Memory B cell (primary cell): ENCODE data around the gene APOBEC4.
A peak's percentile ranks its signal among the peaks of the same experiment; 100 is the strongest.

ENCODE experiments used
- ATAC-seq: fragments of 150-1000 bp; cut with Tn5 transposase; 2 replicates; pipeline ENCODE4 v1.10.0; 2021; ENCODE audit warnings: low read depth, mild to moderate bottlenecking, moderate library complexity
- DNase-seq, 2 donors: peaks; one replicate each; pipeline ENCODE4 v3.0.0; 2022; ENCODE audit warnings: low spot score in 2 of 2
- H3K27ac Mint-ChIP-seq: one replicate; pipeline ENCODE4 v1.8.0; 2022; ENCODE audit warnings: mild to moderate bottlenecking, moderate library complexity, mixed read lengths
- H3K27me3 Mint-ChIP-seq: one replicate; pipeline ENCODE4 v1.8.0; 2022; ENCODE audit warnings: mixed read lengths
- H3K36me3 Mint-ChIP-seq: one replicate; pipeline ENCODE4 v1.8.0; 2022; ENCODE audit warnings: mild to moderate bottlenecking, mixed read lengths
- H3K4me1 Mint-ChIP-seq: one replicate; pipeline ENCODE4 v1.8.0; 2022; ENCODE audit warnings: mixed read lengths
- H3K4me3 Mint-ChIP-seq: one replicate; pipeline ENCODE4 v1.8.0; 2022; ENCODE audit warnings: mild to moderate bottlenecking, moderate library complexity, mixed read lengths
- H3K9me3 Mint-ChIP-seq: one replicate; pipeline ENCODE4 v1.8.0; 2022; ENCODE audit warnings: mixed read lengths

APOBEC4 gene, protein sequence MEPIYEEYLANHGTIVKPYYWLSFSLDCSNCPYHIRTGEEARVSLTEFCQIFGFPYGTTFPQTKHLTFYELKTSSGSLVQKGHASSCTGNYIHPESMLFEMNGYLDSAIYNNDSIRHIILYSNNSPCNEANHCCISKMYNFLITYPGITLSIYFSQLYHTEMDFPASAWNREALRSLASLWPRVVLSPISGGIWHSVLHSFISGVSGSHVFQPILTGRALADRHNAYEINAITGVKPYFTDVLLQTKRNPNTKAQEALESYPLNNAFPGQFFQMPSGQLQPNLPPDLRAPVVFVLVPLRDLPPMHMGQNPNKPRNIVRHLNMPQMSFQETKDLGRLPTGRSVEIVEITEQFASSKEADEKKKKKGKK

DNA sequence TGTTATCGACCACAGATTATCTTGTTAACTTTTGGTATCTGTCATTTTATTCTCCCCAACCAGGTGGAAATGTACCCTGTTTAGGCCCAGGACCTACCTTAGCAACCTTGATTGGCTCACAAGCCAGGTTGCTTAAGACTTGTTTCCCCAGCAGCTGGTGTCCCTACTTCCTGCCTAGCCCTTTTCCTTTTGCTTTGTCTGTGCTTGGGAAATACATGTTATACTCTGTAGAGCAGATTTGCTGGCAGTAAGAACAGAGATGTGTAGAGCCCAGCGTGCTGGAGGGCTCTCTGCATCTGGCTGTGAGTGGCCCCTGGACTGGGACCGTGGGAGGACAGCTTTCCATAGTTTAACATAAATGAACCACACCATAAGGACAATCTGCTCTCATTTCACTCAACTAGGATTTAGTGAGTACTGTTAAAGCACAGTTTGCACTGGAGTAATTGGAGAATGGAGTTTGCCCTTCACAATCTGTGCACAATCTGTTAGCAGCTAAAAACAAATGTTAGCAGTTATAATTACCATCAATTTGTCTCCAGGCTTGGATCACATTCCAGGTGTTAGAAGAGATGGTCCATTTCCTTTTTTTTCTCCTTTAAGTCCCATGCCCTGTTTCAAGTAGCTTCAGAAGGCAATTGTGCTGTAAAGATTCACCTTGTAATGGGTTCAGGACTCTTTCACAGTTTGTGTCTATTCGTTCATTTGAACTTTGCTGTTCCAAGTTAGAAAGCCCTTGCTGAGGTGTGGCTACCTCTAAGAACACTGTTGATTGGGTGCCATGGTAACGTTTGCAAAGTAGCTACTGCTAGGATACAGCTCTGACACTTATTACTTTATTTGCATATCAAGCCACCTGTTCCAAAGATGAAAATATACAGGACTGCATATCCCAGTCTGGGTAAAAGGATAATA, at the start of gene APOBEC4:
Gene APOBEC4 (minus strand): TSS at position 770 of the 915 bp plus-strand sequence. CDS start 4,535 bp downstream, outside the sequence.
- ATAC-seq: peak; percentile 44
- no peaks in the 10 kb centered on the region for H3K36me3 Mint-ChIP-seq
- H3K27me3 Mint-ChIP-seq: peaks cover 5% of the 10 kb centered on the region
- H3K4me3 Mint-ChIP-seq: no peak within 1 kb of the TSS
- H3K9me3 Mint-ChIP-seq: no peaks in the 10 kb centered on the region
- H3K27ac Mint-ChIP-seq: peak within 1 kb of the TSS; percentile 55
- no peak for DNase-seq
- peaks cover 3% of the 10 kb centered on the region for H3K4me1 Mint-ChIP-seq

DNA sequence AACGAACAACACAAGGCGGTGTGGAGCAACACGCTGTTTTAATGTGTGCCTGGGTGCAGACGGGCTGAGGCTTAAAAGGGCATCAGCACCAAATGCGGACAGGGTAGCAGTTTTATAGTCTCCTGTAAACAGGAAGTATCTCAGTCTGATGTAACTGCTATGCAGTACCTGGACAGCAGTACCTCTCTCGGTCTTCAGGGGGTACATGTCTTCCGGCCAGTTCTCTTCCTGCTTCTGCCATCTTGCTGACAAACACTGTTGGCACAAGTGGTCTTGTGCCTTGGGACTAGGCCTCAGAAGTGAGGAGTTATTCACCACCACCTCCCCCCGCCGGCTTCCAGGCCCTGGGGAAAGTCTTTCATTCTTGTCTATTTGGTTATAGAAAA, 49.7 kb upstream of the APOBEC4 start:
- DNase-seq (no peak), ATAC-seq (no peak)
- H3K36me3 Mint-ChIP-seq: no peaks in the 10 kb centered on the region
- H3K9me3 Mint-ChIP-seq: no peaks in the 10 kb centered on the region
- H3K4me1 Mint-ChIP-seq: no peaks in the 10 kb centered on the region
- H3K27me3 Mint-ChIP-seq: peaks cover 2% of the 10 kb centered on the region
- H3K4me3 Mint-ChIP-seq: no peak overlapping the region
- no peak overlapping the region for H3K27ac Mint-ChIP-seq

DNA sequence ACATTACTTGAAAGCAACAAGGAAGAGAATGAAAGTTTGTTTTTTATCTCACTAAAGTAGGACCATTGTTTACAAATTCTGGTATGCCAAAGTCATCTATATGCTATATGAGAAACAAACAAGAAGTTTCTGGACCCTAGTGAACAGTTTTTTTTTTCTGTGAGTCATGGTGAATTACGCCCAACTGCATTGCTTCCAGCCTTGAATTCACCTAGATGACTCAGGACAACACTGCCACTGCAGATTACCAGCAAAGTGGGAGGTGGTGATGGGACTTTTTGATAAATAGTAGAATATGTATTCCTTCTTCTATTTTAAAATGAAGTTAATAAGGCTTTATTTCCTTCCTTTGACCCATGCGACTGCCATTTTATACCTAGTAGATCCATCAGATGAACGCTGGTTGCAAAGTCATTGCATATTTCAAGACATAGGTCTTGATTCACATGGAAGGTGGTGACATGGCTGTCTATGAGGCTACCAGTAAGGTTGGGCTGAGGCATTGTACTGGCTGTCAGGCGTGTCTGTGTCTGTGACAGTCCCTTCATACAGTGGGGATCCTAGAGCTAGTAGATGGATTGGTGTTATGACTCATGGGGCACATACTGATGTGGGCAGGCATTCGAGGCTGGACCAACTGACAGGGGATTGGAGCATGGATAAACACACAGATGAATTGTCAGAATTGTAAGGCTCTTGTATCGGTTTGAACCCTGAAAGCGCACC, 49.1 kb upstream of the APOBEC4 start:
- DNase-seq (no peak), ATAC-seq (no peak)
- H3K4me3 Mint-ChIP-seq: no peak overlapping the region
- no peaks in the 10 kb centered on the region for H3K36me3 Mint-ChIP-seq
- no peaks in the 10 kb centered on the region for H3K4me1 Mint-ChIP-seq
- no peaks in the 10 kb centered on the region for H3K9me3 Mint-ChIP-seq
- peaks cover 2% of the 10 kb centered on the region for H3K27me3 Mint-ChIP-seq
- H3K27ac Mint-ChIP-seq: no peak overlapping the region

DNA sequence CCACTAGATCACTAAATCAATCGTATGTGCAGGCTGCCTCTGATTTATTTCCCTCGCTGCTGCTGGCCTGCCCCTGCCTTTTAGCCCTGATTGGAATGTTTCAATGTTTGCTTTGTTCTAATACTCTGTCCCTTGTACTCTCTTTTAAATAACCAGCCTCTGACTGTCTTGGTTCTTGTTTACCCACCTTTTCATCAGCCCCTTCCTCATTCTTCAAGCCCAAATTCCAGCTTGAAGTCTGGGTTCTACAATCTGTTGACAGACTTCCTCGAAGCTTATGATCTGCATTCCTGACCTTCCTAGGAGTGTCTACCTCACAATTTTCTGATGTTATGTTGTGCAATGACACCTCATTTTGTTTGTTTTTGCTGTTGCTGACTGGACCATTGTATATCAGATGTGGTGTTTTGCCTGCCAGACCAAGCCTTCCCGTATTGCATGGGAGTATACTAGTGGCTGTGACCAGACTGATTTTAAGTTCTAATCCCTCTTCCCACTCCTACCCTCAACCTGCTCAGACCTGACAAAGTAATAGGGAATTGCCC, 46.6 kb upstream of the APOBEC4 start:
- Mint-ChIP-seq H3K36me3 (no peaks in the 10 kb centered on the region), H3K4me3 (no peak overlapping the region)
- no peak for DNase-seq

DNA sequence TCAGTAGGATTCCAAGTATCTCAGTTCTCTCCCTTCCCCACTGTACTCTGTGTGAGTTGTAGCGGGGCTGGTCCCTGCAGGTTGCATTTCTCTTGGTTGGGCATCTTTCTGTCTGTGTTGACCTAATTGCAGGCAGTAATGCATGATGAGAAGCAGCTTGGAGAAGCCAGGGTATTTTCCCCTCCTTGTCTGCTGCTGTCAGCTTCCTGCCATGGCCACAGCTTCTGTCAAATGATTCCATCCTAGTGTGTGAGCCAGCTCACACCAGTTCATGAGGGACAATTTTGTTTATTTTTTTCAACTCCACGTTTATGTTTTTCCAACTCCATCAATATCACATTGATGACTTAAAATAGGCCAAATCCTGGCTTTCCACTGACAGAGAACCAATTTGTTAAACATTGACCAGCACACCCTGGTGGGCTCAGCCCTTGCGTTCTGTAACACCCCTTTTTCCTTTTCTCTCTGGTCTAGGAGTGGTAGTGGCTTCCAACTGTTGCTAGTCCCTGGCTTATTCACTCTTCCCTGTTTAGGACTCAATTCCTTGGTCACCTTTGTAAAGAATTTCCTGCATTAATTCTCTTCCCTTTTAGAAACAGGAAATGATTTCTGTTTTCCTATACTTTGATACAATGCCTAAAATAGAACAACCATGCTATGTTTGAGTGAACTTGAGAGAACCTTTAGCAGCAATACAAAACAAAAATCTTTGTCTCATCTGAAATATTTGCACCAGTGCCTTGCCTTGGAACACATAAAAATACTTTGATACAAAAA, 44.9 kb upstream of the APOBEC4 start:
- Mint-ChIP-seq H3K27me3 (peaks cover 4% of the 10 kb centered on the region), H3K9me3 (no peaks in the 10 kb centered on the region), H3K4me1 (no peaks in the 10 kb centered on the region), H3K36me3 (no peaks in the 10 kb centered on the region), H3K4me3 (no peak overlapping the region), H3K27ac (no peak overlapping the region)
- no peak for ATAC-seq
- no peak for DNase-seq

More for the DNA sequence above, 46.6 kb upstream of the APOBEC4 start:
- H3K9me3 Mint-ChIP-seq: no peaks in the 10 kb centered on the region
- H3K4me1 Mint-ChIP-seq: no peaks in the 10 kb centered on the region
- no peak for ATAC-seq
- no peak overlapping the region for H3K27ac Mint-ChIP-seq
- H3K27me3 Mint-ChIP-seq: peaks cover 4% of the 10 kb centered on the region

DNA sequence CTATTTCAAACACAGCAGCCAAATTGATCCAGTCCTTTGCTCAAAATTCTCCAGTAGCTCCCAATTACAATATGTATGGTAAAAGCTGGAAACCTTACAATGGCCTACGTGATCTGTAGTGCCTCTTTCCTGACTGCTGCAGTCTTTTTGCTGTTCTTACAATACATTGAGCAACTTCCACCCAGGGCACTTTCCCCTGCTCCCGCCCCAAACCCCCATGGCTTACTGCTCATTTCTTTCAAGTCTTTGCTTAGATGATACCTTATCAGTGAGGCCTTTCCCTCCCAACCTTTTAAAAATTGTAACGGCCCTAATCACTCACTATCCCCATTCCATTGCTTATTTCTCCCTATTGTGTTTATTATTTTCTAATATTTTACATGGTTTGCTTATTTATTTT, 43.9 kb upstream of the APOBEC4 start:
- Mint-ChIP-seq H3K9me3 (no peaks in the 10 kb centered on the region), H3K4me1 (no peaks in the 10 kb centered on the region), H3K27me3 (peaks cover 3% of the 10 kb centered on the region), H3K36me3 (no peaks in the 10 kb centered on the region), H3K4me3 (no peak overlapping the region), H3K27ac (no peak overlapping the region)
- ATAC-seq (no peak), DNase-seq (no peak)

DNA sequence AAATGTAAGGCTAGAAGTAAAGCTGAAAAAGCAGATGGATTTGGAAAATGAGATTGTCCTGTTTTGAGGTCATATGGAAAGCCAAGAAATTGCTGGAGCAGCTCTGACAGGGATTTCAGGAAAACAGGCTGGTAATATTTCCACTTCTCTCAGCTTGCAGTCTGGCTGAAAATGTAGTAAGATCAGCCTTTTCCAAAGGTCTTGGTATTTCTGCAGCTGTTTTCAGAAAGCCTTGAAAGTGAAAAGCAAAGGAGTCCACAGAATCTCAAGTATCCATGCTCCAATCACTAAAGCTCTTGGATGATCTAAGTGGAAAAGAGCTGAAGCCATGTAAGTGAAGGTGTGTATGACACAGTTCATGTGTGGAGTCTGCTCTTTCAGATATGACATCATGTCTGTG, 41.6 kb upstream of the APOBEC4 start:
- DNase-seq: no peak
- ATAC-seq: no peak

DNA sequence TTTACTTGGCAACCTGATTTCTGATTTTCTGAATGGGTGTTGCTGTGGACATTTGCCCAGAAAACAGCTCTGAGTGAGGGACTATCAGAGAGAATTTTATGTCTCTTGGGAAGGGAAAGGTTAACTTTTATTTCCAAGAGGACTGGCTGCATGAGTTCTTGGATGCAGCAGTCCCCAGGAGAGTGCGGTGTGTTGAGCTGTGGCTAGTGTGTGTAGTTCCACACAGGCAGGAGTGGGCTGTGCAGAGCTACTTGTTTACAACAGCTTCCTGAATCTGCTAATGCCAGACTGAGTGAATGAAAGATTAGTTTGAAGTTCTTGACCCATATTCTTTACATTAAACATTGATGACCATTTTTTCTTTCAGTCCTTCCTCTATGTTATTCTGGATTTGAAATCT, 41.0 kb upstream of the APOBEC4 start:
- H3K36me3 Mint-ChIP-seq: no peaks in the 10 kb centered on the region
- ATAC-seq: no peak
- H3K27ac Mint-ChIP-seq: no peak overlapping the region
- no peak overlapping the region for H3K4me3 Mint-ChIP-seq
- H3K4me1 Mint-ChIP-seq: no peaks in the 10 kb centered on the region
- H3K9me3 Mint-ChIP-seq: no peaks in the 10 kb centered on the region
- DNase-seq: no peak
- peaks cover 6% of the 10 kb centered on the region for H3K27me3 Mint-ChIP-seq

More for the DNA sequence above, 41.6 kb upstream of the APOBEC4 start:
- no peaks in the 10 kb centered on the region for H3K4me1 Mint-ChIP-seq
- H3K4me3 Mint-ChIP-seq: no peak overlapping the region
- H3K27ac Mint-ChIP-seq: no peak overlapping the region
- H3K9me3 Mint-ChIP-seq: no peaks in the 10 kb centered on the region
- no peaks in the 10 kb centered on the region for H3K36me3 Mint-ChIP-seq
- peaks cover 6% of the 10 kb centered on the region for H3K27me3 Mint-ChIP-seq

DNA sequence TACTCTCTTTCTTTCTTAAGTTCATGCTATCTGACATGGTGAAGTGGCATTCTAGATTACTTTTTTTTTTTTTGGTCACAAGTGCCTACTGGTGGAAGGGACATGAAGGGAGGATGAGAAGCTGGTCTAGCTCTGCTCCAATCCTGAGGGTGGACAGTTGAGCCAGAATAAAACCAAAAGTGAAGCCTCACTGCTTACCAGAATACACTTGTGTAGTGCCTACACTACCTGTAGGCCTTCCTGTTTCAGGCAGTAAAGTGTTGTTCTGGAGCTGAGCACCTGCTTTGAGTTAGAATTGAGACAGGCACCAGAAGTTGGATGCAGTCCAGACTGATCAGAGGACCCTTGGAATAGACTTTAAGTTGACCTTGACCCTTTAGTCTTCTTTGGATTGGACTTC, 40.4 kb upstream of the APOBEC4 start:
- no peaks in the 10 kb centered on the region for H3K4me1 Mint-ChIP-seq
- peaks cover 6% of the 10 kb centered on the region for H3K27me3 Mint-ChIP-seq
- no peak for DNase-seq
- no peak overlapping the region for H3K27ac Mint-ChIP-seq
- H3K9me3 Mint-ChIP-seq: no peaks in the 10 kb centered on the region
- H3K4me3 Mint-ChIP-seq: no peak overlapping the region
- no peaks in the 10 kb centered on the region for H3K36me3 Mint-ChIP-seq
- no peak for ATAC-seq

DNA sequence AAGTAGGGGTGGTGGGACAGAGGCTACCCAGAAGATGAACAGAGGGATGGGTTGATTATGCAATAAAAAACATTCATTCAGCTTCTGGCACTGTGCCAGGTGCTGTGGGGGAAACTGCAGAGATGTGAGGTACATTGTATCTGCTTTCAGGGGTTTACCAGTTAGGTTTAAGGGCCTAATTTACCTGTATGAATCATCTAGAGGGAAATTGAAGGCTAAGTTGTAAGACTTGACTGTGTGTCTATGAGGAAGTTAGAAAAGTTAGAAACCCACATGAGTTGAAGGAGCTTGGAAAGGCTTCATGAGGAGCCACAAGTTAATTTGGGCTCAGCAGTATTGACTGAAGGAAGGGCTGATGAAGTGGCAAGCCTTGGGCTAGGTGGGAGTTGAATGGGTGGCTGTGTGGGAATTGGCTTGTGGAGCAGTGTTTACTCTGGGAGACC, 36.7 kb upstream of the APOBEC4 start:
- H3K4me3 Mint-ChIP-seq: no peak overlapping the region

DNA sequence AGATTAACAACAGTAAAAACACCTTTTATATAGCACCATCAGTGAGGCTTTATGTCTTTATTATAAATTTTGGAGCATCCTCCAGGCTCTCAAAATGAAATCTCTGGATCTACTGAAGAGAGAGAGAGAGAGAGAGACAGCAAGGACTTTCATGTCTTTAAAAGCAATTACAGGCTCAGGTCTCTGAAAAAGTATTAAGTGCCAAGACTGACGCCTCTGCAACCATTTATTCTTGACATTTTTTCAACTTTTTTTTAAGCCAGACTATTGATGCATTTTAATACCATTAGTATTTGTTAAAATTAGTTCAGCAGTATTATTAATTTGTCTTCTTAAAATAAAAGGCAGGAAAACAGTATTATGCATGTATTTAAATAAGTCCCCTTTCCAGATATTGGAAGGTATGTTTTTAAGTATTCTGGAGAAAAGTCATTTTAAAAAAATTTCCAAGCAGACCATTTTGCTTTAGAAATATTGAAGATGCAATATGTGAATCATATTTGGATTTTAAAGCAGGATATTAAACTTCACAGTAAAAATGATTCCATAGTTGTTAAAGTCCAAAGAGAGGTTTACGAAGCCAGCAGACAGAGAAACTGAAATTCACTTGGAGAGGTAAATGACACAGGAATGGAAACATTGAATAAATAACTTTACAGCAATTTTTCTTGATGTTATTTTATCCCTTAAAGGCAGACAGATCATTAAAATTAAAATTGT, 35.4 kb upstream of the APOBEC4 start:
- no peak overlapping the region for H3K27ac Mint-ChIP-seq
- H3K9me3 Mint-ChIP-seq: no peaks in the 10 kb centered on the region
- H3K4me1 Mint-ChIP-seq: peaks cover 3% of the 10 kb centered on the region
- peaks cover 10% of the 10 kb centered on the region for H3K27me3 Mint-ChIP-seq
- no peak for ATAC-seq
- H3K4me3 Mint-ChIP-seq: no peak overlapping the region
- DNase-seq: no peak
- H3K36me3 Mint-ChIP-seq: no peaks in the 10 kb centered on the region

More for the DNA sequence above, 36.7 kb upstream of the APOBEC4 start:
- Mint-ChIP-seq H3K27ac (no peak overlapping the region), H3K27me3 (peaks cover 5% of the 10 kb centered on the region), H3K4me1 (peaks cover 3% of the 10 kb centered on the region), H3K9me3 (no peaks in the 10 kb centered on the region), H3K36me3 (no peaks in the 10 kb centered on the region)
- ATAC-seq (no peak), DNase-seq (no peak)

DNA sequence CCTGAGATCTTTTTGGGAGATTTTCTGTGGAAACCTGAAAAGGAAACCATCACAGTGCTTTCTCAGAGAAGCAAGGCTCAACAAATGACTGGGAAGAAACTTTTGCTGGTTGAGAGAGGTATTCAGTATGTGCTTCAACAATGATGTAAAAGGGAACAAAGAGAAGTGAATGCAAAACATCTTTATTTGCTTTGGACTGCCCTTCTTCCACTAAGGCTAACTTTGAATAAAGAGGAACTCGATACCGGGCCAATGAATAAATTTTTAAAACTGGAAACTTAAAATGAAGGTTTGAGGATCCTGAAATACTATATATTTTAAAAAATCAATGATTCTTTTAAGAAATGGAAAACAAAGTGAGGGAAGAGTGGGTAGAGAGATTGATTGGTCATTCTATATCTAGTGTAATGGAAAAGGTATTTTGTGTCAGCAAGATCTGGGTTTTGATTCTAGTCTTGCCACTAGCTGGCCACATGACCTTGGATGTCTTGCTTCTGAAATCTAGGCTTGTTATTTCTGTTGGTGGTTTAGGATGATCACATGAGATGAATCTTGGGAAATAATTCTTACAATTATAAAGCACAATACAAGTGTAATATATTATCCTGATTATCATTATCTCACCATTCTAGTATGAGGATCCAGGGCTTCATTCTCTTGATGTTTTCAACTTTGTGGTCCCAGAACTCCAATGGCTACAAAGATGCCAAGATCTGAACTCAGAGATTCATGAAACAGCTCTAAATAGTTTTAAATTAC, 34.6 kb upstream of the APOBEC4 start:
- Mint-ChIP-seq H3K4me3 (no peak overlapping the region), H3K27ac (no peak overlapping the region), H3K27me3 (peaks cover 13% of the 10 kb centered on the region), H3K9me3 (no peaks in the 10 kb centered on the region), H3K36me3 (peaks cover 2% of the 10 kb centered on the region), H3K4me1 (peaks cover 3% of the 10 kb centered on the region)
- no peak for DNase-seq
- ATAC-seq: no peak
